SH-SY5Y (cell line): ENCODE data around the gene S100A1.

ENCODE experiments used
- GATA2 ChIP-seq: IDR thresholded peaks from 2 replicates; pipeline ENCODE4 v1.6.1; 2011; ENCODE audit warnings: mild to moderate bottlenecking, low read depth, low read length
- GATA3 ChIP-seq: IDR thresholded peaks from 2 replicates; pipeline ENCODE4 v1.6.1; 2011; ENCODE audit warnings: low read depth, mild to moderate bottlenecking, low read length, moderate library complexity

DNA sequence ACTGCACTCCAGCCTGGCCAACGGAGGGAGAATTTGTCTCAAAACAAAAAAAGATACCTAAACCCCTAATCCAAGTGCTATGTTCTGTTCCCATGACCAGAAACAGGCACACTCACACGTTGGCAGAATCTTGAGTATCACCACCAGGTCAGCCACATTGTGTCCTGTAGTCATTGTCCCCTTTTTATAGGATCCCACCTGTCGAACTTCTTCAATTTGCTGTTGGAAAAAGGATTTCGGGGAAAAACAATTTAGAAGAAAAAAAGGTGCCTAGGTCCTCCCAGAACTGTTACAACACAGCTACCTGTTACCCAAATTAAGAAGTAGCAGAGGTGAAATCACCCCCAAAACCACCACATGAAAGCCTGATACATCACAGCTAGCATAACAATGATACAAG lies 39.2 kb downstream of the S100A1 start:
- no peak for TF ChIP-seq GATA2
- no peak for TF ChIP-seq GATA3
